GM19025 (cell line): Measurements from ENCODE around the gene IGSF21.

Source experiments
- ATAC-seq: cut with Tn5 transposase; IDR thresholded peaks from one replicate; pipeline ENCODE4 v1.9.1; 2021; ENCODE audit warnings: mild to moderate bottlenecking, low read depth, moderate library complexity; ENCODE audit not compliant: unreplicated experiment

IGSF21 gene

DNA sequence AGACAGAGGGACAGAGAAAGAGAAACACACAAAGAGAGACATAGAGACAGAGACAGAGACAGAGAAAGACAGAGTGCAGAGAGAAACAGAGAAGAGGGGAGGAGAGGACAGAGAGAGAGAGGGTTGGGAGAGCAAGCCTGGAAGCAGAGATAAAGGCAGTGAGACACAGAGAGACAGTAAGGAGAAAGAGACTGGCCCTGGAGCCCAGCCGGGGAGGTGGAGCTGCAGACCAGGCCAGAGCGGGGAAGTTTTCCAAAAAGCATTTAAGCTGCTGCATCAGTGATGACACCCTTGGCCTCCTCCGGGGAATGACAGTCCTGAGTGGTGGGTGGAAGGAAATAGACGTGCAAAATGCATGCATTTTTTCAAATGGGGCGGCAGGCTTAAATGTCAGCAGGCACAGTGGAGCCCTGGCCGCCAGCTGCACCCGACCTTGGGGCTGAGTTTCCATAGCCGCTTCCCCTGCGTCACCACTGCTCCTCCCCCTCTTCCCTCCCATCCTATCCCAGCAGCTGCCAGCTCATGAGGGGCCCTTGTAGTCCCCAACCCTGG lies 277.7 kb downstream of the IGSF21 start:
- no peak for ATAC-seq

DNA sequence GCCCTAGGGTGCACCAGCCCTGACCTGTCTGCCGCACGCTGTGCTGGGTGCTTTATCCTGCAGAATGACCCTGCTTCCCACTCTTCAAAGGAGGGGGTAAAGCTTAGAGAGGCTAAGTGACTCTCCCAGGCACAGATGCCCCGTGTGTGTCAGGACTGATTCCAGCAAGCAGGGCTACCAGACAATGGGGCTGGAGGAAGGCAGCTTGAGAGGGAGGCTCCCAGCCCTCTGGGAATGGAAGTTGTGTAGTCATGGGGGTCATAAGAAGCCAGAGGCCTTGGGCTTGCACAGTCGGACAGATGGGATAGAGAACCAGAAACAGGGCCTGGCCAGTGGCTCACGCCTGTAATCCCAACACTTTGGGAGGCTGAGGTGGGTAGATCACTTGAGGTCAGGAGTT lies 279.0 kb downstream of the IGSF21 start:
- ATAC-seq, result no peak

GRCh38 chr1:18387307-18387706 lies 279.7 kb downstream of the IGSF21 start:
- no peak for ATAC-seq

GRCh38 chr1:18390953-18391352 lies 283.4 kb downstream of the IGSF21 start:
- no peak for ATAC-seq

DNA sequence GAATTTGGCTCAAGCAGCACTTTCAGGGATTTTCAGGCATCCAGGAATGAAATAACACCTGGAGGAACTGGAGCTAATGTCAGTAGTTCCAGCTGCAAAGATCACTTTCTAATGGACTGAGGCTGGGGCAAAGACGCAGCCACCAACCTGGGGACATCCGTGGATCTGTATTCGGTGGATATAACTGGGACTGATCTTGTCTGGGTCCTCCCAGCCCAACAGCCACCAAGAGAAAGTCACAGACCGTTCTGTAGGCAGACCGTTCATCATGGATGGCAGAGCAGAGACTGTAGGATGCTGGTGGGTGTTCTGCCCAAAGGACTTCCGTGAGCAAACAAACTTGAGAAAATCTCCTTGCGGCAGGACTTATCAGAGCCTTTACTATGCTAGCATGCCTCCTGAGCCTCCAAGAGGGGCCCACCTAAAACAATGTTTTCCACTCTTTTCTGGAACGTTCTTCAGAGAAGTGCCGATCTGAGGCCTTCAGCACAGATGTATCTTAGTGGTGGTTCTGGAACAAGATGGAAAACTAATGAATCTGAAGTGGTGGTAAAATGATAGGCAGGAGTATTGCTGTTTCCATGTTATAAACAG lies 287.1 kb downstream of the IGSF21 start:
- no peak for ATAC-seq

DNA sequence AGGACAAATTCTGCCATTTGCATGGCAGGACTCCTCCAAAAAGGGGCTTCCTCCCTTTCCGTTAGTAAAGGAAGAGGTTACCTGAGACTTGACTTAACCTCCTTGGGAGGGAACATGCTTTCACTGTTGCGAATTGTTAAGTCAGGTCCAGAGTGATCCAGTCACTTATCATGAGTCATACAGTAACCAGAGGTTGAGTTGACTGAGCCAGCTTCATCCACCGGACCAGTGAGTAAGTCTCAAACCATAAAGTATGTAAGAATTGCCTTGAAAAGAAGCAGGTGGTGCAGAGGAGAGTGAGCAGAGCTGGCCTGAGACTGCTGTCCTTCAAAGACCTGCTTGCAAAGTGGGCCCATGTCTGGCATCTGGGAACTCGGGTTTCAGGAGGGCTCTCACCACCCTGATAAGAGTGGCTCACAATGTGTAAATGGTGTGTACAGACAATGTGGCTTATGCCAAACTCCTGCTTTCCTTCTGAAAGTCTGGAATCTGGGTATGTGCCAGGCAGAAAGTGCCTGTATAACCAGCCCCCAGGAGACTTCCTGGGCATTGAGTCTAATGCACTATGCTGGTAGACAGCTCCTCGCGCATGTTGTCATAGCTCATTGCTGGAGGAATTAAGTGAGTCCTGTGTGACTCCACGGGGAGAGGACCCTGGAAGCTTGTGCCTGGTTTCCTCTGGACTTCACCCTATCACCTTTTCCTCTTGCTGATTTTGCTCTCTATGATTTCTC lies 288.8 kb downstream of the IGSF21 start:
- ATAC-seq, result no peak

DNA sequence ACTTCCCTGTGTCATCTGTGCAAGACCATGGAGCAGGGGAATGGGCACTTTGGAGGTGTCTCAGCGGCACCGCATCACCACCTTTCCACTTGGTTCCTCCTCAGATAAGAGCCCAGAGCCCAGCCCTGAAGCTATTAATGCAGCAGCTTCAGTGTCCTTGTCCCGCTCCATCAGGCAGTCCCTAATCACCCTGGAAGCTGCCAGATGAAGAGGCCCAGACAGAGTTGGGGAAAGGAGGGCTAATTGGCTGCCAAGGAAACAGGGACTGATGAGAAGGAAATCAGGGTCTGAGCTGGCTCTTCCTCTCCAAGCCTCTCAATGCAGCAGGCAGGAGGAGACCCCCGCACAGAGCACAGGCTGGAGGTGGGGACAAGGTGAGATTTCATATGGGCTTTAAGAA lies 290.0 kb downstream of the IGSF21 start:
- ATAC-seq, result no peak

GRCh38 chr1:18398791-18399530 lies 291.4 kb downstream of the IGSF21 start:
- no peak for ATAC-seq

- ATAC-seq, result no peak
Measured at GRCh38 chr1:18400347-18401102, 292.9 kb downstream of the IGSF21 start.

- no peak for ATAC-seq
Measured at GRCh38 chr1:18401921-18402320, 294.3 kb downstream of the IGSF21 start.

DNA sequence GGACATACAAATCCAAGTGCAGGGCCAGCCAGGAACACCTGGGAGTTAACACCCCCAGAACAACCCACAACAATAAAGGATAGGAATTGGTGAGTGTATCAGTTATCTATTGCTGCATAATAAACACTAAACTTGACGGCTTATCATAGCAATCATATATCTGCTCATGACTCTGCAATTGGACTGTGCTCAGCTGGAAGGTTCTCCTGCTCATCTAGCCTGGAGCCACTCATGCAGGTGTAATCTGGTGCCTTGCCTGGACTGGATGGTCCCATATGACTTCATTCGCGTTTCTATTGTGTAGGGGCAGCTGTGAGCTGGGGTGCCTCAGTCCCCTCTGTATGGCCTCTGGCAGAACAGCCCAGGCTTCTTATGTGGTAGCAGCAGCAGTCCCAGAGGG lies 296.9 kb downstream of the IGSF21 start:
- no peak for ATAC-seq

DNA sequence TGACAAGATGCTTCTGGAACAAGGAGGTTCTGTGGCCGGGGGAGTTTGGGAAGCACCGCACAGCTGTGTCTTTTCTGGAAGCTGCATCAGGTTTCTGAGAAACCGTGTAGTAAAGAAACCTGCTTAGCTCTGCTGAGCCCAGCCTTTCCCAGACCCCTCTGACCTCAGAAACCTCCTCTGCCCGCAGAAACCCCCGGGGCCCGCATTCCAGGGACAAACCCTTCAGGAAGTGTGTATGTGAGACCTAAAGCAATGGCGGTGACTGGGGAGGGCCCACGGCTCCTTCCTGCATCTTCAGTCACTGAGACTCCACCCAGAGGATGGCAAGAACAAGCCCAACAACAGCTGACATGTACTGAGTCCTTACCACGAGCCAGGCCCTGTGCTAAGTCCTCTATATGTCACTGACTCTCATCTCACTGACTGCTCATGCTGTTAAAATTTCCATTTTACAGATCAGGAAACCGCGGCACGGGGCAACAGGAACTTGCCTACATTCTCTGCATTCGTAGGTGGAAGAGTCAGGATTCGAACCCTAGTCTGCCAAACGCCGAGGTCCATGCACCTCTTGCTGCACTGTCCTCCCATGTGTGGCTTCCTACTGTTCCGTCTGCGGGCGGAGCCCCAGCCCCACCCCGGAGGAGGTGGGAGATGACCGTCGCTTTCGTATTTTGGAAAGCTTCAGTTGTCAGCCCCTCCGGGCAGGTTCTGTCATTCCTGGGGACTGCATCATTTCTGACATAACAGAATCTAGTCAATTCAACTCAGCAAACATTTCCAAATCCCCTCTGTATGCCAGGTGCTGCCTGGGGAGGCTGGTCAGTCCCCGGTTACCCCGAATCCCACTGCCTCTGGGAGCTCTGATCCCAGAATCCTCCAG lies 299.8 kb downstream of the IGSF21 start:
- no peak for ATAC-seq

- ATAC-seq, result no peak
Measured at GRCh38 chr1:18408656-18409370, 301.2 kb downstream of the IGSF21 start.

- ATAC-seq, result no peak
Measured at GRCh38 chr1:18409609-18410237, 302.1 kb downstream of the IGSF21 start.

DNA sequence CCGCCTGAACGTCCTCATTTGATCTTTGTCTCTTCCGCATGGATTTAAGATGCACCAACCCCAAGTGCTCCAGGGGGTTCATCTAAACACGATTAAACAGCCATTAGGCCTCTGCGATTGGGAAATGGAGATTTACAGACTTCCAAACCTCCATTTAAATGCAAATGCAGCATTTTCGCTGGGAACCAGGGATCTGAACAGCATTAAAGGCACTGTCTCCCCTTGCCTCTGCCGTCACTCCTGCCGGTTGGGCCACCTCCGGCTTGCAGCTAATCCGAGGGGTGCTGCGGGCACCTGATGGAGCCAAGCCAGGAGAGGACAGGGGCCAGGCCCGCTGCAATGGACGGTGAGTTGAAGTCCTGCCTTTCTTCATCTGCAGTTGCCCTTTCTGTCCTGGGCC lies 302.8 kb downstream of the IGSF21 start:
- no peak for ATAC-seq

DNA sequence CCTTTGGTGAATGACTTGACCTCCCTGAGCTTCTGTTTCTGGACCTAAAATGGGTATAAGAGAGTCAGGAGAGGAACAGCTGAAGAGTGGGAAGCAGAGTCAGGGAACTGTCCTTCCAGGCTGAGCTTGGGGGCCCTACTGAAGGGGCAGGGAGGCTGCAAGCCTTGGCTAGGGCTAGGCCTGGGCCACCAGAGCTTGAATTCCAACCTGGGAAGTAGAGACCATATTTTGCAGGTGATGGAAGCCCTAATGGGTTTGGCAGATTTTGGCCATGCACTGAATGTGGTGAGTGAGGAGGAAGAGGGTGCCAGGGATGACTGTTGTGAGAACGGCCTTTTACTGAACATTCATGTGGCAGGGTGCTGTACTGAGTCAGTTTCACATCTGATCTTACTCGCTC lies 303.7 kb downstream of the IGSF21 start:
- no peak for ATAC-seq

DNA sequence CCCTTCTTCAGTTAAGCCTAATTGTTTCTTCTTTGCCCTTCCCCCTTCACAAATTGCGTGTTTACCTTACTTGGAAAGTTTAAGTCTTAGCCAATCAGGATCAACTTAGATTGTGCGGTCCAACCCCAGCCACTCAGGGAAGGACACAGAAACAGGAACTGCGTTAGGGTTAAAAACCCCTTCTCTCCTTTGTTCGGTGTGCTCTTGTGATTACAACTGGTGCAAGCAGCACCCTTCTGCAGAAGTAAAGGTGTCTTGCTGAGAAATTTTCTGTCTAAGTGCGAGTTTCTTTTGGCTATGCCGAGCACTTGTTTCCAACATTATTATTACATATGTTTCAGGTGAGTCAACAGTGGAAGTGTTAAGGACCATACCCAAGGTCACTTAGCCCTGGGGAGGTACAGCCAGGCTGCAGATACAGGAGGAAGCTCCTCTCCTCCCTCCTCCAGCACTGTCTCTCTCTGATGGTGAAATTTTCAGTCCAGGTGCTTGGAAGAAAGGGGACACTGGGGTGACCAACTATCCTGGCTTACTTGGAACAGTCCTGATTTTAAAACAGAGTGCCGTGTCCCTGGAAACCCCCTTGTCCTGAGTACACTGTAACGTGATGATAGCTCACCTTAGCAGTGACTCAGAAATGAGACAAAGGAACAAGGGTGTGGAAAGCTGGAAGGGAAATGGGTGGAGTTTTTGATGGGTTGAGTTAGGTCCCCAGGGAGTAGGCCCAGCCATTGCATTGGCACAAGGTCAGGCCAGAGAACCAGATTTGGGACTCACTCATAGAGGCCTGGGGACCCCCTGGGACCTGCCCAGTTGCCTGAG lies 304.4 kb downstream of the IGSF21 start:
- no peak for ATAC-seq

DNA sequence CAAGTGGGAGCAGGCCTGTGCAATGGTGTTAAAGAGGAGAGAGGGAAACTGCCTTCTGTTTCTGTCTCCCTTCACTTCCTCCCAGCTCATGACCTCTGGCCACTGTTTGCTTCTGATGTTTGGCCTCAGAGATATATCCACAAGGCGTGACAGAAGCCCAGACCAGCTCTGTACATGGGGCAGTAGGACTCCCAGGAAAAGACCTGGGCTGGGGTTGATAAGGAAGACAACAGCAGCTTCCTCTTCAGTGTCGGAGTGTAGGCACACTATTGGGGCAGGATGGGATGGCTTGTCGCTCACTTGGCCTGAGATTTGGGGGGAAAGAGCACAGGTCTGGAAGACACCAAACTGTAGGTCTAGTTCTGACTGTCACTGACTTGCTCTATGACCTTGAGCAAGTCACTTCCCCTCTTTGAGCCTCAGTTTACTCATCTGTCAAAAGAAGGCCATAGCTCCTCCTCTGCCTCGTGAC lies 305.3 kb downstream of the IGSF21 start:
- no peak for ATAC-seq
